MM.1S (cell line): ENCODE results near the gene PTPN12.

Source experiments
- DNase-seq: peaks from one replicate; pipeline ENCODE4 v3.0.0-alpha.2; 2015
- H2AFZ ChIP-seq: fragments of 300-600 bp; sonication (generic); 2 replicates; pipeline ENCODE4 v1.6.0; 2016; ENCODE audit warnings: antibody characterized with exemption, low read length
- H3F3A ChIP-seq: fragments of 300-600 bp; sonication (generic); 2 replicates; pipeline ENCODE4 v1.6.1; 2016; ENCODE audit warnings: mild to moderate bottlenecking, antibody characterized with exemption, low read length, moderate library complexity, mixed read lengths; ENCODE audit not compliant: insufficient read depth
- H3K27ac ChIP-seq: fragments of 300-600 bp; sonication (generic); 2 replicates; pipeline ENCODE4 v1.5.1; 2016; ENCODE audit warnings: mild to moderate bottlenecking, low read length
- H3K27me3 ChIP-seq: fragments of 300-600 bp; sonication (generic); replicated peaks from 2 replicates; pipeline ENCODE4 v1.6.0; 2016; ENCODE audit warnings: low read length; ENCODE audit not compliant: insufficient read depth
- H3K36me3 ChIP-seq: fragments of 300-600 bp; sonication (generic); replicated peaks from 2 replicates; pipeline ENCODE4 v1.6.1; 2016; ENCODE audit warnings: mild to moderate bottlenecking, low read length, mixed read lengths; ENCODE audit not compliant: insufficient read depth
- H3K4me1 ChIP-seq: fragments of 300-600 bp; sonication (generic); 2 replicates; pipeline ENCODE4 v1.6.1; 2016; ENCODE audit warnings: low read length, mixed read lengths
- H3K4me2 ChIP-seq: fragments of 300-600 bp; sonication (generic); 2 replicates; pipeline ENCODE4 v1.6.0; 2016; ENCODE audit warnings: low read depth, low read length
- H3K4me3 ChIP-seq: fragments of 300-600 bp; sonication (generic); 2 replicates; pipeline ENCODE4 v1.5.1; 2016; ENCODE audit warnings: low read length, mixed read lengths
- H3K79me2 ChIP-seq: fragments of 300-600 bp; sonication (generic); 2 replicates; pipeline ENCODE4 v1.6.1; 2016; ENCODE audit warnings: mixed run types, low read length, mixed read lengths
- H3K9ac ChIP-seq: fragments of 300-600 bp; sonication (generic); 2 replicates; pipeline ENCODE4 v1.6.1; 2016; ENCODE audit warnings: low read length, mixed read lengths
- H3K9me2 ChIP-seq: fragments of 300-600 bp; sonication (generic); replicated peaks from 2 replicates; pipeline ENCODE4 v1.6.1; 2016; ENCODE audit warnings: mild to moderate bottlenecking, low read length, mixed read lengths; ENCODE audit not compliant: insufficient read depth
- H3K9me3 ChIP-seq: fragments of 300-600 bp; sonication (generic); replicated peaks from 2 replicates; pipeline ENCODE4 v1.6.1; 2016; ENCODE audit warnings: mild to moderate bottlenecking, low read length, mixed read lengths; ENCODE audit not compliant: insufficient read depth
- H4K20me1 ChIP-seq: fragments of 300-600 bp; sonication (generic); 2 replicates; pipeline ENCODE4 v1.6.1; 2016; ENCODE audit warnings: mild to moderate bottlenecking, low read length, moderate library complexity, mixed read lengths; ENCODE audit not compliant: insufficient read depth
- CTCF ChIP-seq: fragments of 300-600 bp; sonication (generic); IDR thresholded peaks from 2 replicates; pipeline ENCODE4 v1.5.1; 2016; ENCODE audit warnings: antibody characterized with exemption, low read length, mixed read lengths
- EZH2 ChIP-seq: fragments of 300-600 bp; sonication (generic); optimal IDR thresholded peaks from 2 replicates; pipeline ENCODE3; 2017; ENCODE audit warnings: low read depth, mild to moderate bottlenecking, antibody characterized with exemption, low read length, mixed read lengths
- EZH2phosphoT487 ChIP-seq: fragments of 300-600 bp; sonication (generic); IDR thresholded peaks from 2 replicates; pipeline ENCODE4 v1.6.1; 2018; ENCODE audit warnings: antibody characterized with exemption, low read length

Gene PTPN12

GRCh38 chr7:77629797-77630196, 92.7 kb downstream of the PTPN12 start:
- Histone ChIP-seq H3K4me2 (no peak overlapping the region), H3K79me2 (no peaks in the 10 kb centered on the region), H2AFZ (no peak overlapping the region), H3K9me3 (no peaks in the 10 kb centered on the region), H3K4me1 (no peaks in the 10 kb centered on the region), H3K9ac (no peak overlapping the region), H4K20me1 (no peaks in the 10 kb centered on the region), H3K27me3 (no peaks in the 10 kb centered on the region), H3K9me2 (no peaks in the 10 kb centered on the region), H3F3A (no peaks in the 10 kb centered on the region), H3K27ac (no peak overlapping the region), H3K36me3 (no peaks in the 10 kb centered on the region), H3K4me3 (no peak overlapping the region)
- DNase-seq = no peak
- TF ChIP-seq EZH2 = no peak
- no peak for TF ChIP-seq EZH2phosphoT487
- TF ChIP-seq CTCF = no peak

- Histone ChIP-seq H3K4me2 (no peak overlapping the region), H4K20me1 (no peaks in the 10 kb centered on the region), H3K9me2 (no peaks in the 10 kb centered on the region), H3K4me3 (no peak overlapping the region), H3K27me3 (no peaks in the 10 kb centered on the region), H3K79me2 (no peaks in the 10 kb centered on the region), H3K27ac (no peak overlapping the region), H3F3A (no peaks in the 10 kb centered on the region), H3K9ac (no peak overlapping the region), H2AFZ (no peak overlapping the region), H3K4me1 (no peaks in the 10 kb centered on the region), H3K36me3 (no peaks in the 10 kb centered on the region), H3K9me3 (no peaks in the 10 kb centered on the region)
- no peak for DNase-seq
- TF ChIP-seq CTCF (no peak), EZH2phosphoT487 (no peak), EZH2 (no peak)
Measured at GRCh38 chr7:77631820-77632219, 94.7 kb downstream of the PTPN12 start.

GRCh38 chr7:77644774-77645173, 107.7 kb downstream of the PTPN12 start:
- no peaks in the 10 kb centered on the region for H3K4me1 ChIP-seq
- H3K4me2 ChIP-seq = no peak overlapping the region
- H3F3A ChIP-seq = no peaks in the 10 kb centered on the region
- DNase-seq = no peak
- TF ChIP-seq CTCF (no peak), EZH2 (no peak), EZH2phosphoT487 (no peak)
- H3K9ac ChIP-seq = no peak overlapping the region
- H3K27me3 ChIP-seq = no peaks in the 10 kb centered on the region
- H4K20me1 ChIP-seq = no peaks in the 10 kb centered on the region
- H3K36me3 ChIP-seq = no peaks in the 10 kb centered on the region
- H3K27ac ChIP-seq = no peak overlapping the region
- no peaks in the 10 kb centered on the region for H3K79me2 ChIP-seq
- no peak overlapping the region for H3K4me3 ChIP-seq
- no peak overlapping the region for H2AFZ ChIP-seq
- no peaks in the 10 kb centered on the region for H3K9me3 ChIP-seq
- H3K9me2 ChIP-seq = no peaks in the 10 kb centered on the region
